WTC11 (cell line): ENCODE measurements around the gene GDA. TPM values are rescaled to one million over a fixed set of nuclear protein-coding genes. Genes with fewer than 3 reads are reported as not detected.
A peak's percentile ranks its signal among the peaks of the same experiment; 100 is the strongest.

Source experiments
- ATAC-seq: fragments of 200-7000 bp; cut with Tn5 transposase; 2 replicates; pipeline ENCODE4 v1.10.0; 2021; ENCODE audit warnings: mild to moderate bottlenecking, moderate library complexity
- Bru-seq: library from RNA; stranded (reverse); fragments of 400-500 nt; gene quantifications from one replicate; lab custom pipeline; 2021; lab: Mats Ljungman, UMichigan
- CTCF ChIA-PET: fragments of 300-600 bp; sonication (Branson Sonifier 250); formaldehyde crosslinking; loops from one replicate; lab custom pipeline; 2021; ENCODE audit warnings: antibody characterized with exemption; lab: Charles Lee
- POLR2A ChIA-PET: fragments of 350-600 bp; sonication (Branson Sonifier 250); formaldehyde crosslinking; loops from one replicate; lab custom pipeline; 2021; ENCODE audit warnings: antibody characterized with exemption; lab: Charles Lee
- DNase-seq: peaks from one replicate; pipeline ENCODE4 v3.0.0; 2021; ENCODE audit warnings: low spot score
- H3K27ac Mint-ChIP-seq: 2 replicates; pipeline ENCODE4 v1.8.0; 2021; ENCODE audit warnings: mixed read lengths
- H3K27me3 Mint-ChIP-seq: 2 replicates; pipeline ENCODE4 v1.8.0; 2021; ENCODE audit warnings: low read depth, mild to moderate bottlenecking, moderate library complexity, mixed read lengths
- H3K36me3 Mint-ChIP-seq: 2 replicates; pipeline ENCODE4 v1.8.0; 2021; ENCODE audit warnings: mixed read lengths
- H3K4me1 Mint-ChIP-seq: 2 replicates; pipeline ENCODE4 v1.8.0; 2022; ENCODE audit warnings: mixed read lengths
- H3K4me3 Mint-ChIP-seq: 2 replicates; pipeline ENCODE4 v1.8.0; 2021; ENCODE audit warnings: mild to moderate bottlenecking, moderate library complexity, mixed read lengths
- H3K9me3 Mint-ChIP-seq: 2 replicates; pipeline ENCODE4 v1.8.0; 2021; ENCODE audit warnings: mixed read lengths
- AFF4 ChIP-seq: sonication (generic); formaldehyde crosslinking; IDR thresholded peaks from 2 replicates; pipeline ENCODE4 v1.8.1; 2023; ENCODE audit warnings: mild to moderate bottlenecking, missing genetic modification reagents, borderline replicate concordance
- ATF2 ChIP-seq: sonication (generic); formaldehyde crosslinking; IDR thresholded peaks from 2 replicates; pipeline ENCODE4 v1.8.1; 2022; ENCODE audit warnings: low read depth, missing genetic modification reagents, borderline replicate concordance
- CBFB ChIP-seq: sonication (generic); formaldehyde crosslinking; IDR thresholded peaks from 2 replicates; pipeline ENCODE4 v1.8.1; 2022; ENCODE audit warnings: mild to moderate bottlenecking, low read depth, missing genetic modification reagents
- CREB1 ChIP-seq: sonication (generic); formaldehyde crosslinking; IDR thresholded peaks from 2 replicates; pipeline ENCODE4 v1.8.0; 2023; ENCODE audit warnings: mild to moderate bottlenecking, missing genetic modification reagents
- CREM ChIP-seq: sonication (generic); formaldehyde crosslinking; IDR thresholded peaks from 2 replicates; pipeline ENCODE4 v1.8.1; 2022; ENCODE audit warnings: mild to moderate bottlenecking, missing genetic modification reagents, moderate library complexity
- ETV6 ChIP-seq: sonication (generic); formaldehyde crosslinking; IDR thresholded peaks from 2 replicates; pipeline ENCODE4 v1.8.1; 2022; ENCODE audit warnings: mild to moderate bottlenecking, missing genetic modification reagents
- FOXJ3 ChIP-seq: sonication (generic); formaldehyde crosslinking; IDR thresholded peaks from 2 replicates; pipeline ENCODE4 v1.9.0; 2021; ENCODE audit warnings: missing genetic modification reagents, mild to moderate bottlenecking, borderline replicate concordance
- GABPB1 ChIP-seq: sonication (generic); formaldehyde crosslinking; IDR thresholded peaks from 2 replicates; pipeline ENCODE4 v1.8.1; 2023; ENCODE audit warnings: mild to moderate bottlenecking, missing genetic modification reagents
- HMGA2 ChIP-seq: fragments of 250-450 bp; sonication (Bioruptor Pico); IDR thresholded peaks from 2 replicates; pipeline ENCODE4 v1.4.0; 2021; ENCODE audit warnings: mild to moderate bottlenecking, moderate library complexity
- JAZF1 ChIP-seq: fragments of 250-450 bp; sonication (Bioruptor Pico); IDR thresholded peaks from 2 replicates; pipeline ENCODE4 v1.9.0; 2021; ENCODE audit warnings: moderate library complexity, mild to moderate bottlenecking, inconsistent platforms
- NFATC4 ChIP-seq: fragments of 250-450 bp; sonication (Bioruptor Pico); IDR thresholded peaks from 2 replicates; pipeline ENCODE4 v1.9.0; 2021; ENCODE audit warnings: mild to moderate bottlenecking
- NFE2L1 ChIP-seq: sonication (generic); formaldehyde crosslinking; IDR thresholded peaks from 2 replicates; pipeline ENCODE4 v1.8.1; 2023; ENCODE audit warnings: missing genetic modification reagents
- NR3C1 ChIP-seq: sonication (generic); formaldehyde crosslinking; conservative IDR thresholded peaks from 2 replicates; pipeline ENCODE4 v1.8.1; 2023; ENCODE audit warnings: low read depth, mild to moderate bottlenecking, missing genetic modification reagents
- OVOL2 ChIP-seq: fragments of 250-450 bp; sonication (Bioruptor Pico); IDR thresholded peaks from 2 replicates; pipeline ENCODE4 v1.9.0; 2021; ENCODE audit warnings: mild to moderate bottlenecking, borderline replicate concordance
- PRRX2 ChIP-seq: fragments of 250-450 bp; sonication (Bioruptor Pico); IDR thresholded peaks from 2 replicates; pipeline ENCODE4 v1.8.0; 2021; ENCODE audit warnings: mild to moderate bottlenecking
- SMAD4 ChIP-seq: sonication (generic); formaldehyde crosslinking; IDR thresholded peaks from 2 replicates; pipeline ENCODE4 v1.8.0; 2022; ENCODE audit warnings: mild to moderate bottlenecking, missing genetic modification reagents
- USF2 ChIP-seq: sonication (generic); formaldehyde crosslinking; IDR thresholded peaks from 2 replicates; pipeline ENCODE4 v1.8.1; 2023; ENCODE audit warnings: mild to moderate bottlenecking, missing genetic modification reagents, moderate library complexity
- ZNF263 ChIP-seq: sonication (generic); formaldehyde crosslinking; IDR thresholded peaks from 2 replicates; pipeline ENCODE4 v1.8.1; 2022; ENCODE audit warnings: low read depth, mild to moderate bottlenecking, moderate library complexity, missing genetic modification reagents
- ZNF317 ChIP-seq: sonication (generic); formaldehyde crosslinking; IDR thresholded peaks from 2 replicates; pipeline ENCODE4 v1.8.1; 2023; ENCODE audit warnings: low read depth, mild to moderate bottlenecking, moderate library complexity, missing genetic modification reagents, borderline replicate concordance
- long read RNA-seq, 3 experiments: library from RNA in 1 of 3; library from capped mRNA in 1 of 3; library from polyadenylated mRNA in 1 of 3; unstranded in 2 of 3; stranded (forward) in 1 of 3; transcript quantifications; one replicate each; pipeline ENCODE4 v2.0.0, GENCODE V29; 2021
- total RNA-seq: library from RNA; stranded (reverse); gene quantifications from 3 replicates; pipeline ENCODE4 v1.2.3, GENCODE V29; 2021
- TF ChIP-seq, protein P1 (sequence below): fragments of 250-450 bp; sonication (Bioruptor Pico); IDR thresholded peaks from 2 replicates; pipeline ENCODE4 v1.9.0; 2021; ENCODE audit warnings: mild to moderate bottlenecking
- TF ChIP-seq, protein P2 (sequence below): sonication (generic); formaldehyde crosslinking; IDR thresholded peaks from 2 replicates; pipeline ENCODE4 v1.8.1; 2022; ENCODE audit warnings: mild to moderate bottlenecking, missing genetic modification reagents, moderate library complexity, borderline replicate concordance
- TF ChIP-seq, protein P3 (sequence below): fragments of 200-600 bp; IDR thresholded peaks from 2 replicates; pipeline ENCODE4 v1.8.0; 2022; ENCODE audit warnings: antibody characterized with exemption
- TF ChIP-seq, protein P4 (sequence below): sonication (generic); formaldehyde crosslinking; IDR thresholded peaks from 2 replicates; pipeline ENCODE4 v1.8.1; 2022; ENCODE audit warnings: low read depth, mild to moderate bottlenecking, moderate library complexity, missing genetic modification reagents, borderline replicate concordance
- TF ChIP-seq, protein P5 (sequence below): sonication (generic); formaldehyde crosslinking; IDR thresholded peaks from 2 replicates; pipeline ENCODE4 v1.8.1; 2022; ENCODE audit warnings: mild to moderate bottlenecking, moderate library complexity, missing genetic modification reagents

GDA gene
- total RNA-seq: 0.25 to 0.68 TPM (median 0.39 TPM) in 3 replicates
- percentile 20 among the genes with signal in this experiment for Bru-seq, nascent RNA
- long read RNA-seq, experiment 1, full-length matches to known transcripts: 1 of 1 reads
- long read RNA-seq, experiment 1, partial matches to known transcripts: 0 of 1 reads
- long read RNA-seq, experiment 1, other reads (novel, unspliced or antisense): 0 of 1 reads
- long read RNA-seq, experiment 2: 0 reads
- long read RNA-seq, experiment 3: 0 reads

- CTCF ChIA-PET: interaction anchor here (0.8 kb wide), 1 partner anchor 44 kb away, joined by 3 read pairs; no protein-coding TSS in a partner anchor
- TF ChIP-seq OVOL2 (no peak), ETV6 (CRISPR knock-in tag) (peak; percentile 90; the same call in 1 of the 2 replicates), NFATC4 (CRISPR knock-in tag) (no peak), NR3C1 (CRISPR knock-in tag) (no peak), HMGA2 (CRISPR knock-in tag) (no peak), JAZF1 (CRISPR knock-in tag) (no peak), FOXJ3 (CRISPR knock-in tag) (no peak), PRRX2 (CRISPR knock-in tag) (no peak), ZNF263 (0 out of 2 replicates have a peak, but pooled peaks have one; percentile 25), CREM (CRISPR knock-in tag) (0 out of 2 replicates have a peak, but pooled peaks have one; percentile 45), ATF2 (CRISPR knock-in tag) (no peak), GABPB1 (no peak), CBFB (CRISPR knock-in tag) (no peak), CREB1 (CRISPR knock-in tag) (peak; percentile 86; the same call in 1 of the 2 replicates), NFE2L1 (peak; percentile 91), AFF4 (CRISPR knock-in tag) (0 out of 2 replicates have a peak, but pooled peaks have one; percentile 65), ZNF317 (CRISPR knock-in tag) (no peak), USF2 (no peak; the same call in 1 of the 2 replicates), SMAD4 (CRISPR knock-in tag) (no peak)
- TF ChIP-seq, protein P1, sequence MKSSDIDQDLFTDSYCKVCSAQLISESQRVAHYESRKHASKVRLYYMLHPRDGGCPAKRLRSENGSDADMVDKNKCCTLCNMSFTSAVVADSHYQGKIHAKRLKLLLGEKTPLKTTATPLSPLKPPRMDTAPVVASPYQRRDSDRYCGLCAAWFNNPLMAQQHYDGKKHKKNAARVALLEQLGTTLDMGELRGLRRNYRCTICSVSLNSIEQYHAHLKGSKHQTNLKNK (CRISPR knock-in tag): no peak
- TF ChIP-seq, protein P2, sequence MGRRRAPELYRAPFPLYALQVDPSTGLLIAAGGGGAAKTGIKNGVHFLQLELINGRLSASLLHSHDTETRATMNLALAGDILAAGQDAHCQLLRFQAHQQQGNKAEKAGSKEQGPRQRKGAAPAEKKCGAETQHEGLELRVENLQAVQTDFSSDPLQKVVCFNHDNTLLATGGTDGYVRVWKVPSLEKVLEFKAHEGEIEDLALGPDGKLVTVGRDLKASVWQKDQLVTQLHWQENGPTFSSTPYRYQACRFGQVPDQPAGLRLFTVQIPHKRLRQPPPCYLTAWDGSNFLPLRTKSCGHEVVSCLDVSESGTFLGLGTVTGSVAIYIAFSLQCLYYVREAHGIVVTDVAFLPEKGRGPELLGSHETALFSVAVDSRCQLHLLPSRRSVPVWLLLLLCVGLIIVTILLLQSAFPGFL: no peak
- TF ChIP-seq, protein P3, sequence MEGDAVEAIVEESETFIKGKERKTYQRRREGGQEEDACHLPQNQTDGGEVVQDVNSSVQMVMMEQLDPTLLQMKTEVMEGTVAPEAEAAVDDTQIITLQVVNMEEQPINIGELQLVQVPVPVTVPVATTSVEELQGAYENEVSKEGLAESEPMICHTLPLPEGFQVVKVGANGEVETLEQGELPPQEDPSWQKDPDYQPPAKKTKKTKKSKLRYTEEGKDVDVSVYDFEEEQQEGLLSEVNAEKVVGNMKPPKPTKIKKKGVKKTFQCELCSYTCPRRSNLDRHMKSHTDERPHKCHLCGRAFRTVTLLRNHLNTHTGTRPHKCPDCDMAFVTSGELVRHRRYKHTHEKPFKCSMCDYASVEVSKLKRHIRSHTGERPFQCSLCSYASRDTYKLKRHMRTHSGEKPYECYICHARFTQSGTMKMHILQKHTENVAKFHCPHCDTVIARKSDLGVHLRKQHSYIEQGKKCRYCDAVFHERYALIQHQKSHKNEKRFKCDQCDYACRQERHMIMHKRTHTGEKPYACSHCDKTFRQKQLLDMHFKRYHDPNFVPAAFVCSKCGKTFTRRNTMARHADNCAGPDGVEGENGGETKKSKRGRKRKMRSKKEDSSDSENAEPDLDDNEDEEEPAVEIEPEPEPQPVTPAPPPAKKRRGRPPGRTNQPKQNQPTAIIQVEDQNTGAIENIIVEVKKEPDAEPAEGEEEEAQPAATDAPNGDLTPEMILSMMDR: no peak
- TF ChIP-seq, protein P4, sequence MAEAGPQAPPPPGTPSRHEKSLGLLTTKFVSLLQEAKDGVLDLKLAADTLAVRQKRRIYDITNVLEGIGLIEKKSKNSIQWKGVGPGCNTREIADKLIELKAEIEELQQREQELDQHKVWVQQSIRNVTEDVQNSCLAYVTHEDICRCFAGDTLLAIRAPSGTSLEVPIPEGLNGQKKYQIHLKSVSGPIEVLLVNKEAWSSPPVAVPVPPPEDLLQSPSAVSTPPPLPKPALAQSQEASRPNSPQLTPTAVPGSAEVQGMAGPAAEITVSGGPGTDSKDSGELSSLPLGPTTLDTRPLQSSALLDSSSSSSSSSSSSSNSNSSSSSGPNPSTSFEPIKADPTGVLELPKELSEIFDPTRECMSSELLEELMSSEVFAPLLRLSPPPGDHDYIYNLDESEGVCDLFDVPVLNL: no peak
- TF ChIP-seq, protein P5, sequence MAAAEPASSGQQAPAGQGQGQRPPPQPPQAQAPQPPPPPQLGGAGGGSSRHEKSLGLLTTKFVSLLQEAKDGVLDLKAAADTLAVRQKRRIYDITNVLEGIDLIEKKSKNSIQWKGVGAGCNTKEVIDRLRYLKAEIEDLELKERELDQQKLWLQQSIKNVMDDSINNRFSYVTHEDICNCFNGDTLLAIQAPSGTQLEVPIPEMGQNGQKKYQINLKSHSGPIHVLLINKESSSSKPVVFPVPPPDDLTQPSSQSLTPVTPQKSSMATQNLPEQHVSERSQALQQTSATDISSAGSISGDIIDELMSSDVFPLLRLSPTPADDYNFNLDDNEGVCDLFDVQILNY (CRISPR knock-in tag): peak; percentile 85
These were observed at the start of gene GDA for GRCh38 chr9:72149231-72149975. GDA (plus strand) TSS chr9:72149440; CDS start chr9:72149560, 120 bp downstream.

More at GRCh38 chr9:72149231-72149975, at the start of gene GDA:
- Mint-ChIP-seq H3K9me3 (no peaks in the 10 kb centered on the region), H3K4me1 (peaks cover 11% of the 10 kb centered on the region), H3K4me3 (peak within 1 kb of the TSS; percentile 77), H3K27ac (no peak within 1 kb of the TSS), H3K36me3 (no peaks in the 10 kb centered on the region), H3K27me3 (peaks cover 50% of the 10 kb centered on the region)
- POLR2A ChIA-PET: interaction anchor here (1.4 kb wide), 1 partner anchor 35 kb away, joined by 3 read pairs; no protein-coding TSS in a partner anchor
- ATAC-seq: peak; percentile 88
- peak; percentile 68 for DNase-seq
